H1 (cell line): ENCODE data around the gene PSKH1. TPM values are rescaled to one million over a fixed set of nuclear protein-coding genes. Genes with fewer than 3 reads are reported as not detected.

Experiments
- ATF3 ChIP-seq: IDR thresholded peaks from 2 replicates; pipeline ENCODE4 v1.6.1; 2011; ENCODE audit warnings: low read depth, mild to moderate bottlenecking, low read length; ENCODE audit not compliant: insufficient read depth
- BRCA1 ChIP-seq: IDR thresholded peaks from 2 replicates; pipeline ENCODE4 v1.6.1; 2012; ENCODE audit warnings: low read depth, low read length, improper control_type of control experiment
- HDAC6 ChIP-seq: IDR thresholded peaks from one replicate; pipeline ENCODE4 v1.7.1; 2012; ENCODE audit warnings: low read depth, mild to moderate bottlenecking, inconsistent platforms, low read length, moderate library complexity
- JUN ChIP-seq: IDR thresholded peaks from 2 replicates; pipeline ENCODE4 v1.6.1; 2011; ENCODE audit warnings: low read depth, mild to moderate bottlenecking, improper control_type of control experiment, low read length
- POLR2AphosphoS5 ChIP-seq: IDR thresholded peaks from 2 replicates; pipeline ENCODE4 v1.6.1; 2011; ENCODE audit warnings: low read depth, low read length
- RAD21 ChIP-seq, 2 experiments: IDR thresholded peaks in 1 of 2; conservative IDR thresholded peaks in 1 of 2; 2 replicates each; pipeline ENCODE4 v1.6.1; 2011; ENCODE audit warnings: low read depth in 2 of 2, low read length in 2 of 2, improper control_type of control experiment in 1 of 2, inconsistent platforms in 1 of 2, mild to moderate bottlenecking in 1 of 2, moderate library complexity in 1 of 2
- RNF2 ChIP-seq: fragments of 200-900, 300-1000 bp; sonication (generic); IDR thresholded peaks from 2 replicates; pipeline ENCODE4 v1.7.1; 2016; ENCODE audit warnings: borderline replicate concordance, low read depth, mild to moderate bottlenecking, antibody characterized with exemption, low read length; ENCODE audit not compliant: poor library complexity, severe bottlenecking; ENCODE audit errors: missing control alignments
- TCF12 ChIP-seq: IDR thresholded peaks from 2 replicates; pipeline ENCODE4 v1.6.1; 2011; ENCODE audit warnings: low read depth, mild to moderate bottlenecking, low read length
- polyA plus RNA-seq, 7 experiments: library from polyadenylated mRNA; depleted of rRNA in 3 of 7; stranded (reverse) in 5 of 7; unstranded in 2 of 7; fragments of >200 nt in 5 of 7; fragments of 200-250 nt in 2 of 7; gene quantifications; 1 replicate in 5 of 7; 2 replicates in 1 of 7; 4 replicates in 1 of 7; pipeline versions ENCODE4 v1.2.1 to v1.2.3, GENCODE V29; 2011 to 2013; ENCODE audit warnings: missing spikeins in 2 of 7, mixed read lengths in 2 of 7
- total RNA-seq: library from RNA; stranded (reverse); fragmentation: NEBNext Ultra II Directional; extraction: Animal tissue kit (Norgen Biotek cat#: 25700); gene quantifications from 2 replicates; pipeline ENCODE4 v1.2.1, GENCODE V29; 2021

PSKH1 gene
- total and polyA plus RNA-seq, 2 of the 8 experiments (the other 6 are each of a cell fraction or from before 2014, with no cell fraction given) = 24.8 to 51.0 TPM

- TF ChIP-seq RNF2 = no peak
- no peak for TF ChIP-seq POLR2AphosphoS5
- TF ChIP-seq ATF3 = no peak
- TF ChIP-seq RAD21 (IDR thresholded peaks at IDR 0.05 in 1 of 2, conservative IDR thresholded peaks at IDR 0.05 in 1 of 2; ENCODE audit: low read depth in 2 of 2, low read length in 2 of 2) = no peak
- no peak for TF ChIP-seq HDAC6
- TF ChIP-seq JUN = no peak
- TF ChIP-seq BRCA1 = no peak
- no peak for TF ChIP-seq TCF12
Observed at GRCh38 chr16:67954421-67955196, 61.6 kb downstream of the PSKH1 start (continued).
